Measurements from ENCODE around the gene AHDC1. TPM values are rescaled to one million over a fixed set of nuclear protein-coding genes. Genes with fewer than 3 reads are reported as not detected.
A peak's percentile ranks its signal among the peaks of the same experiment; 100 is the strongest.

The AHDC1 gene
- total RNA-seq, 2 experiments from 2014 or later = 10.3 to 12.1 TPM

GRCh38 chr1:27596261-27596660, 7.7 kb downstream of the AHDC1 start:
- ChIA-PET CTCF (interaction anchor here (0.5 to 2.0 kb wide), 5 partner anchors 11 to 201 kb away, joined by 3 to 10 read pairs (median 3); partner anchors contain the start of gene IFI6), POLR2A (no interaction called here)
- intact Hi-C loops (cut with DNase I, micrococcal nuclease) = no loop called here
- Mint-ChIP-seq H3K4me1 (peaks cover 26% of the 10 kb centered on the region), H3K27ac (no peak overlapping the region), H3K36me3 (ENCODE audit: low read depth) (no peaks in the 10 kb centered on the region), H3K27me3 (no peaks in the 10 kb centered on the region), H3K9me3 (ENCODE audit: low read depth) (no peaks in the 10 kb centered on the region), H3K4me3 (no peak overlapping the region)
- no peak for DNase-seq
- no peak for ATAC-seq

GRCh38 chr1:27595597-27595996, 8.3 kb downstream of the AHDC1 start:
- Mint-ChIP-seq H3K27ac (no peak overlapping the region), H3K27me3 (no peaks in the 10 kb centered on the region), H3K9me3 (ENCODE audit: low read depth) (no peaks in the 10 kb centered on the region), H3K4me1 (peaks cover 22% of the 10 kb centered on the region), H3K36me3 (ENCODE audit: low read depth) (no peaks in the 10 kb centered on the region), H3K4me3 (no peak overlapping the region)
- ChIA-PET POLR2A (no interaction called here), CTCF (interaction anchor here (0.7 to 2.0 kb wide), 8 partner anchors 10 to 200 kb away, joined by 3 to 10 read pairs (median 4); no protein-coding TSS in a partner anchor)
- DNase-seq (no peak), ATAC-seq (no peak)
- intact Hi-C loops (cut with DNase I, micrococcal nuclease) = no loop called here

- POLR2A ChIA-PET = no interaction called here
- ATAC-seq (peak; percentile 66), DNase-seq (peak; percentile 51)
- H3K4me1 Mint-ChIP-seq = peaks cover 14% of the 10 kb centered on the region
- H3K9me3 Mint-ChIP-seq (ENCODE audit: low read depth) = no peaks in the 10 kb centered on the region
- intact Hi-C loops (cut with DNase I, micrococcal nuclease) = no loop called here
- no peaks in the 10 kb centered on the region for H3K36me3 Mint-ChIP-seq (ENCODE audit: low read depth)
- H3K27me3 Mint-ChIP-seq = no peaks in the 10 kb centered on the region
- H3K27ac Mint-ChIP-seq = no peak overlapping the region
- CTCF ChIA-PET = interaction anchor here (0.7 to 2.0 kb wide), 9 partner anchors 9 to 200 kb away, joined by 3 to 10 read pairs (median 3); no protein-coding TSS in a partner anchor
- H3K4me3 Mint-ChIP-seq = no peak overlapping the region
Observed at GRCh38 chr1:27594564-27595510, 9.1 kb downstream of the AHDC1 start.

GRCh38 chr1:27593678-27594563, 10.0 kb downstream of the AHDC1 start:
- H3K4me3 Mint-ChIP-seq = no peak overlapping the region
- intact Hi-C loops (cut with DNase I, micrococcal nuclease) = no loop called here
- no peaks in the 10 kb centered on the region for H3K9me3 Mint-ChIP-seq (ENCODE audit: low read depth)
- H3K4me1 Mint-ChIP-seq = peaks cover 5% of the 10 kb centered on the region
- POLR2A ChIA-PET = no interaction called here
- no peaks in the 10 kb centered on the region for H3K36me3 Mint-ChIP-seq (ENCODE audit: low read depth)
- no peak for DNase-seq
- ATAC-seq = no peak
- H3K27me3 Mint-ChIP-seq = no peaks in the 10 kb centered on the region
- CTCF ChIA-PET = interaction anchor here (0.7 to 1.4 kb wide), 3 partner anchors 13 to 37 kb away, joined by 3 to 4 read pairs (median 3); no protein-coding TSS in a partner anchor
- no peak overlapping the region for H3K27ac Mint-ChIP-seq

- H3K4me1 Mint-ChIP-seq = no peaks in the 10 kb centered on the region
- DNase-seq (no peak), ATAC-seq (no peak)
- no peaks in the 10 kb centered on the region for H3K9me3 Mint-ChIP-seq (ENCODE audit: low read depth)
- H3K27ac Mint-ChIP-seq = no peak overlapping the region
- POLR2A ChIA-PET = no interaction called here
- no peak overlapping the region for H3K4me3 Mint-ChIP-seq
- H3K27me3 Mint-ChIP-seq = no peaks in the 10 kb centered on the region
- intact Hi-C loops (cut with DNase I, micrococcal nuclease) = no loop called here
- no peaks in the 10 kb centered on the region for H3K36me3 Mint-ChIP-seq (ENCODE audit: low read depth)
- CTCF ChIA-PET = interaction anchor here (0.7 to 2.4 kb wide), 4 partner anchors 13 to 37 kb away, joined by 3 to 7 read pairs (median 4); no protein-coding TSS in a partner anchor
Observed at GRCh38 chr1:27592931-27593677, 10.8 kb downstream of the AHDC1 start.

- POLR2A ChIA-PET = no interaction called here
- Mint-ChIP-seq H3K4me1 (no peaks in the 10 kb centered on the region), H3K9me3 (ENCODE audit: low read depth) (no peaks in the 10 kb centered on the region), H3K27me3 (no peaks in the 10 kb centered on the region), H3K4me3 (no peak overlapping the region), H3K27ac (no peak overlapping the region), H3K36me3 (ENCODE audit: low read depth) (no peaks in the 10 kb centered on the region)
- intact Hi-C loops (cut with DNase I, micrococcal nuclease) = no loop called here
- CTCF ChIA-PET = interaction anchor here (0.8 to 2.4 kb wide), 4 partner anchors 13 to 36 kb away, joined by 3 to 7 read pairs (median 4); no protein-coding TSS in a partner anchor
- DNase-seq = no peak
- no peak for ATAC-seq
Observed at GRCh38 chr1:27592232-27592930, 11.6 kb downstream of the AHDC1 start.

- Mint-ChIP-seq H3K27ac (no peak overlapping the region), H3K9me3 (ENCODE audit: low read depth) (no peaks in the 10 kb centered on the region), H3K4me3 (no peak overlapping the region), H3K36me3 (ENCODE audit: low read depth) (no peaks in the 10 kb centered on the region), H3K4me1 (no peaks in the 10 kb centered on the region), H3K27me3 (no peaks in the 10 kb centered on the region)
- DNase-seq = no peak
- no peak for ATAC-seq
- ChIA-PET CTCF (interaction anchor here (1.1 to 2.4 kb wide), 3 partner anchors 14 to 35 kb away, joined by 3 to 7 read pairs (median 6); no protein-coding TSS in a partner anchor), POLR2A (no interaction called here)
- intact Hi-C loops (cut with DNase I, micrococcal nuclease) = no loop called here
Observed at GRCh38 chr1:27591622-27592021, 12.3 kb downstream of the AHDC1 start.

GRCh38 chr1:27590917-27591508, 12.9 kb downstream of the AHDC1 start:
- Mint-ChIP-seq H3K4me3 (no peak overlapping the region), H3K36me3 (ENCODE audit: low read depth) (no peaks in the 10 kb centered on the region), H3K27ac (no peak overlapping the region), H3K9me3 (ENCODE audit: low read depth) (no peaks in the 10 kb centered on the region), H3K27me3 (no peaks in the 10 kb centered on the region), H3K4me1 (no peaks in the 10 kb centered on the region)
- POLR2A ChIA-PET = no interaction called here
- intact Hi-C loops (cut with DNase I, micrococcal nuclease) = no loop called here
- CTCF ChIA-PET = interaction anchor here (1.1 to 2.4 kb wide), 2 partner anchors 34 to 35 kb away, joined by 3 to 7 read pairs; no protein-coding TSS in a partner anchor
- no peak for ATAC-seq
- no peak for DNase-seq

- ATAC-seq = no peak
- no peak overlapping the region for H3K27ac Mint-ChIP-seq
- intact Hi-C loops (cut with DNase I, micrococcal nuclease) = no loop called here
- H3K9me3 Mint-ChIP-seq (ENCODE audit: low read depth) = no peaks in the 10 kb centered on the region
- H3K27me3 Mint-ChIP-seq = no peaks in the 10 kb centered on the region
- CTCF ChIA-PET = interaction anchor here (0.6 kb wide), 1 partner anchor 194 kb away, joined by 3 read pairs; no protein-coding TSS in a partner anchor
- no peaks in the 10 kb centered on the region for H3K4me1 Mint-ChIP-seq
- no peak overlapping the region for H3K4me3 Mint-ChIP-seq
- H3K36me3 Mint-ChIP-seq (ENCODE audit: low read depth) = no peaks in the 10 kb centered on the region
- no peak for DNase-seq
- POLR2A ChIA-PET = no interaction called here
Observed at GRCh38 chr1:27589841-27590426, 14.0 kb downstream of the AHDC1 start.

GRCh38 chr1:27589441-27589840, 14.5 kb downstream of the AHDC1 start:
- Mint-ChIP-seq H3K9me3 (ENCODE audit: low read depth) (no peaks in the 10 kb centered on the region), H3K27me3 (no peaks in the 10 kb centered on the region)

More at GRCh38 chr1:27589441-27589840, 14.5 kb downstream of the AHDC1 start:
- Mint-ChIP-seq H3K27ac (no peak overlapping the region), H3K4me1 (no peaks in the 10 kb centered on the region), H3K4me3 (no peak overlapping the region), H3K36me3 (ENCODE audit: low read depth) (no peaks in the 10 kb centered on the region)
- intact Hi-C loops (cut with DNase I, micrococcal nuclease) = no loop called here
- ATAC-seq (no peak), DNase-seq (no peak)
- ChIA-PET CTCF (no interaction called here), POLR2A (no interaction called here)
